ENCODE data around the gene PHF20.
"Not testable (repeated sequence)": the region's sequence is repeated elsewhere in the genome, so short reads cannot be mapped to it uniquely, and the experiment has no call there.

The PHF20 gene

GRCh38 chr20:35842361-35842760, 70.5 kb downstream of the PHF20 start:
- DNase-seq, result no peak

GRCh38 chr20:35843894-35844293, 72.1 kb downstream of the PHF20 start:
- DNase-seq, result not testable (repeated sequence)

GRCh38 chr20:35845561-35845960, 73.7 kb downstream of the PHF20 start:
- no peak for DNase-seq

GRCh38 chr20:35849706-35850105, 77.9 kb downstream of the PHF20 start:
- no peak for DNase-seq

- DNase-seq, result not testable (repeated sequence)
These were observed 79.8 kb downstream of the PHF20 start for GRCh38 chr20:35851659-35852058.

- no peak for DNase-seq
These were observed 83.0 kb downstream of the PHF20 start for GRCh38 chr20:35854713-35855348.

- DNase-seq, result not testable (repeated sequence)
These were observed 83.8 kb downstream of the PHF20 start for GRCh38 chr20:35855641-35856040.

GRCh38 chr20:35856866-35857265, 85.1 kb downstream of the PHF20 start:
- DNase-seq, result no peak

- no peak for DNase-seq
These were observed 94.8 kb downstream of the PHF20 start for GRCh38 chr20:35866418-35867202.

- no peak for DNase-seq
These were observed 98.9 kb downstream of the PHF20 start for GRCh38 chr20:35870541-35871258.

- no peak for DNase-seq
These were observed 99.5 kb downstream of the PHF20 start for GRCh38 chr20:35871259-35871771.

- no peak for DNase-seq
These were observed 104.2 kb downstream of the PHF20 start for GRCh38 chr20:35876033-35876320.

- DNase-seq, result no peak
These were observed 105.8 kb downstream of the PHF20 start for GRCh38 chr20:35877611-35878010.

GRCh38 chr20:35878113-35878625, 106.4 kb downstream of the PHF20 start:
- DNase-seq, result no peak

- DNase-seq, result no peak
These were observed 109.9 kb downstream of the PHF20 start for GRCh38 chr20:35881676-35882075.

GRCh38 chr20:35882427-35883161, 110.8 kb downstream of the PHF20 start:
- DNase-seq, result not testable (repeated sequence)

- no peak for DNase-seq
These were observed 111.5 kb downstream of the PHF20 start for GRCh38 chr20:35883336-35883777.

- DNase-seq, result peak; percentile 27 to 72 (median 41)
These were observed 112.1 kb downstream of the PHF20 start for GRCh38 chr20:35883778-35884540.

- DNase-seq, result no peak
These were observed 112.7 kb downstream of the PHF20 start for GRCh38 chr20:35884541-35884865.

GRCh38 chr20:35885212-35885611, 113.4 kb downstream of the PHF20 start:
- no peak for DNase-seq

- DNase-seq, result no peak
These were observed 114.7 kb downstream of the PHF20 start for GRCh38 chr20:35886537-35886936.
